ENCODE data around the gene DDA1.

GRCh38 chr19:17283504-17283996, 25.8 kb upstream of the DDA1 start:
- TF ChIP-seq, protein P1, sequence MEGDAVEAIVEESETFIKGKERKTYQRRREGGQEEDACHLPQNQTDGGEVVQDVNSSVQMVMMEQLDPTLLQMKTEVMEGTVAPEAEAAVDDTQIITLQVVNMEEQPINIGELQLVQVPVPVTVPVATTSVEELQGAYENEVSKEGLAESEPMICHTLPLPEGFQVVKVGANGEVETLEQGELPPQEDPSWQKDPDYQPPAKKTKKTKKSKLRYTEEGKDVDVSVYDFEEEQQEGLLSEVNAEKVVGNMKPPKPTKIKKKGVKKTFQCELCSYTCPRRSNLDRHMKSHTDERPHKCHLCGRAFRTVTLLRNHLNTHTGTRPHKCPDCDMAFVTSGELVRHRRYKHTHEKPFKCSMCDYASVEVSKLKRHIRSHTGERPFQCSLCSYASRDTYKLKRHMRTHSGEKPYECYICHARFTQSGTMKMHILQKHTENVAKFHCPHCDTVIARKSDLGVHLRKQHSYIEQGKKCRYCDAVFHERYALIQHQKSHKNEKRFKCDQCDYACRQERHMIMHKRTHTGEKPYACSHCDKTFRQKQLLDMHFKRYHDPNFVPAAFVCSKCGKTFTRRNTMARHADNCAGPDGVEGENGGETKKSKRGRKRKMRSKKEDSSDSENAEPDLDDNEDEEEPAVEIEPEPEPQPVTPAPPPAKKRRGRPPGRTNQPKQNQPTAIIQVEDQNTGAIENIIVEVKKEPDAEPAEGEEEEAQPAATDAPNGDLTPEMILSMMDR (conservative IDR thresholded peaks at IDR 0.05; ENCODE audit: low read depth, low read length): no peak
- TF ChIP-seq EZH2phosphoT487 (IDR thresholded peaks at IDR 0.05; ENCODE audit: borderline replicate concordance, low read length): no peak
- no peak for TF ChIP-seq EZH2 (IDR thresholded peaks at IDR 0.05; ENCODE audit: low read length, unreplicated experiment)
